Endothelial cell of umbilical vein (primary cell): Measurements from ENCODE around the gene APBA2.
A peak's percentile ranks its signal among the peaks of the same experiment; 100 is the strongest.

Experiments
- CTCF ChIP-seq, 2 donors: IDR thresholded peaks; 1 replicate in 1 of 2; 2 replicates in 1 of 2; pipeline ENCODE4 v1.5.1; 2011; ENCODE audit warnings: low read length in 2 of 2, mild to moderate bottlenecking in 2 of 2, moderate library complexity in 2 of 2, control low read depth in 1 of 2, inconsistent platforms in 1 of 2, low read depth in 1 of 2; ENCODE audit not compliant: insufficient read depth in 1 of 2; ENCODE audit errors: extremely low read depth in 1 of 2
- EZH2 ChIP-seq: IDR thresholded peaks from 2 replicates; pipeline ENCODE4 v1.6.1; 2012; ENCODE audit warnings: borderline replicate concordance, low read depth, mild to moderate bottlenecking, moderate library complexity, low read length, inconsistent platforms; ENCODE audit not compliant: severe bottlenecking
- JUN ChIP-seq: IDR thresholded peaks from 2 replicates; pipeline ENCODE4 v1.6.1; 2011; ENCODE audit warnings: borderline replicate concordance, low read depth; ENCODE audit not compliant: insufficient read length, insufficient read depth
- MAX ChIP-seq: IDR thresholded peaks from 2 replicates; pipeline ENCODE4 v1.6.1; 2011; ENCODE audit not compliant: insufficient read depth, insufficient read length
- MYC ChIP-seq: IDR thresholded peaks from one replicate; pipeline ENCODE4 v1.6.1; 2011; ENCODE audit warnings: mild to moderate bottlenecking, low read depth, low read length
- POLR2A ChIP-seq: IDR thresholded peaks from 2 replicates; pipeline ENCODE4 v1.6.1; 2012; ENCODE audit warnings: low read depth, mild to moderate bottlenecking, control low read depth, low read length
- POLR2AphosphoS5 ChIP-seq: IDR thresholded peaks from 2 replicates; pipeline ENCODE4 v1.6.1; 2012; ENCODE audit warnings: low read depth, mild to moderate bottlenecking, control low read depth, low read length, moderate library complexity; ENCODE audit not compliant: insufficient read depth

GRCh38 chr15:29090617-29091466 is 205.1 kb downstream of the APBA2 start:
- TF ChIP-seq CTCF (IDR thresholded peaks at IDR 0.05; ENCODE audit: extremely low read depth in 1 of 2, insufficient read depth in 1 of 2, low read depth in 1 of 2, low read length in 2 of 2) (peak; percentile 79 to 83), MAX (no peak), EZH2 (no peak), MYC (no peak), JUN (no peak), POLR2A (no peak), POLR2AphosphoS5 (no peak)
